Occipital lobe (tissue), 2 donors: Measurements from ENCODE around the gene DENND6B. TPM values are rescaled to one million over a fixed set of nuclear protein-coding genes. Genes with fewer than 3 reads are reported as not detected.
"Not testable (repeated sequence)": the region's sequence is repeated elsewhere in the genome, so short reads cannot be mapped to it uniquely, and the experiment has no call there.

ENCODE experiments used
- DNase-seq: peaks from one replicate; lab custom pipeline; 2025; lab: John Stamatoyannopoulos, UW
- total RNA-seq: library from RNA; depleted of rRNA; stranded (reverse); fragments of >200 nt; gene quantifications from one replicate; pipeline ENCODE4 v1.2.3, GENCODE V29; 2014

DENND6B gene
- total RNA-seq, 1 donor from 2014 or later = 16.5 TPM

GRCh38 chr22:50286701-50287318 is 40.0 kb downstream of the DENND6B start:
- no peak for DNase-seq

- no peak for DNase-seq
Observed at GRCh38 chr22:50286275-50286674, 40.5 kb downstream of the DENND6B start.

- DNase-seq = no peak
Observed at GRCh38 chr22:50285568-50286229, 41.1 kb downstream of the DENND6B start.

- DNase-seq = no peak
Observed at GRCh38 chr22:50284479-50284878, 42.3 kb downstream of the DENND6B start.

GRCh38 chr22:50283821-50284220 is 43.0 kb downstream of the DENND6B start:
- no peak for DNase-seq

DNA sequence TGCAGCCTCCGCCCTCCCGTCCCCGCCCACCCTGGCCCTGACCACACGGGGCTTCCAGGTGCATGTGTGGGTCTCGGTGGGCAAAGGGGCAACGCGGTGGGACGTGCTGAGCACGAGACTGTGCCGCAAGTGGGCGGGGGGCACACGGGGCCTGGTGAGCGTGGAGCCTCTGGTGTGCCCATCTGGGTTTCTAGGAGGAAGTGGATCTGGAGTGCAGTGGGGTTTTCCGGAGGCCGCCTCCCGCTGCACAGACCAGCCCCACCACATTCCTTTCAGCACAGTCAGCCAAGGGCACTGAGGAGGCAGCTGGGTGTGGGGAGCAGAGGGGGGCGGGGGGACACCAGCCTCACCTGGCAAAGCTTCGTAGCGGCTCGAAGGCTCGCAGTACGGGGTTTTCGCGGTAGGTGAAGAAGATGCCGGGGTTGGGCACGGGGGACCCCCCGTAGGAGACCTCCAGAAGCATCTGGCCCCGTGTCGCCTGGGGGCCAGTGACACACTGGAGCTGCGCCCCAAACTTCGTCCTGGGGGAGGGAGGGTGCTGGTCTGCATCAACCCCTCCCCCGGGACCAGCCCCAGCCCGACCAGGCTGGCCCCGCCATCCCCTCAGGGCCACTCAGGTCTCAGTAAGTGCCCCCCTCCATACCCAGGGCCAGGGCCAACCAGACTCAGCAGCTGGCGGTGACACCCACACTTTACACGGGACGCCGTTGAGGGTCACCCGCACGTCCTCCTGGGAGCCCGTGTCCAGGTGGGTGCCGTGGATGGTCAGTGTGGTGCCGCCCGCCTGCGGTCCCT is 44.3 kb downstream of the DENND6B start:
- no peak for DNase-seq

- no peak for DNase-seq
Observed at GRCh38 chr22:50281957-50282356, 44.9 kb downstream of the DENND6B start.

DNA sequence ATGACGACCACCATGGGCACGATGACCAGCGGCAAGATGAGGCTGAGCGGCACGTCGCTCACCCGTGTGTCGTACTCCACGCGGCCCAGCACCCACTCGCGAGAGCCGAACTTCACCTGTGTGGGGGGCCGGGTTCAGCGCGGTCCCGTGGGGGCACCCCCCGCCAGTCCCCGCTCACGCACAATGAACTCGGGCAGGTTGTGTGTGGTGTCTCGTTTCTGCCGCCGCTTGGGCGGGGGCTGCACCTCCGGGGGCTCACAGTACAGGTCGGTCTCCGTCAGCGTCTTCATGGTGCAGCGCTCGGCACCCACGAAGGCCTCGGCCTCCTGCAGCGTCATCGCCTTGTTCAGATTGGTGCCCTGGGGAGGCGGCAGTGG is 45.4 kb downstream of the DENND6B start:
- no peak for DNase-seq

DNA sequence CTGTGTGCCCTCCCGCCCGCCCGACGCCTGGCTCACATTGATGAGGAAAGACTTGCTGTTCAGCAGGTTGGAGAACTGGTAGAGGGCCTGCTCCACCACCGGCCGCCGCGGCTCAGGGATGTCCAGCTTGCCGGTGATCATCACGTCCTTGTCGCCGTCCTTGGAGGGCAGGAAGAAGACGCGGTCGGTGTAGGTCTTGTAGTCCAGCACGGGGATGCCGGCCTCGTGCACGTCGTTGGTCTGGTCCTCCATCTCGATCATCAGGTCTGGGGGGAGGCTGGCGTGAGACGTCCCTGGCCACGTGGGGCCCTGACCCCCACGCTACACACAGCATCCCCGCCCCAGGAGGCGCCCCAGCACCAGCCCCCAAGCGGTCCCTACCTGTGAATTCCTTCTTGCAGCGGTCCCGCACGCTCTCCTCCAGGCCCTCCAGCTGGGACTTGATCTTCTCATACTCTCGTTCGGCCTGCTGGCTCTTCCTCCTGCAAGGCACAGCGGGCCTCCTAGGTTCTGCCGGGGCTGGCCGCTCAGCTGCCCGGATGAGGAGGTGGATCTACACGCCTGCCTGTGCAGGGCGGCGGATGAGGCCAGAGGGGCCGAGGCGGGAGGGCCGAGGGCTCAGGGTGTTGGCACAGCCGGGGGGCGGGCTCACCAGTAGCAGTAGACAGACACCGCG is 46.0 kb downstream of the DENND6B start:
- DNase-seq = no peak

- no peak for DNase-seq
Observed at GRCh38 chr22:50280022-50280707, 46.6 kb downstream of the DENND6B start.

DNA sequence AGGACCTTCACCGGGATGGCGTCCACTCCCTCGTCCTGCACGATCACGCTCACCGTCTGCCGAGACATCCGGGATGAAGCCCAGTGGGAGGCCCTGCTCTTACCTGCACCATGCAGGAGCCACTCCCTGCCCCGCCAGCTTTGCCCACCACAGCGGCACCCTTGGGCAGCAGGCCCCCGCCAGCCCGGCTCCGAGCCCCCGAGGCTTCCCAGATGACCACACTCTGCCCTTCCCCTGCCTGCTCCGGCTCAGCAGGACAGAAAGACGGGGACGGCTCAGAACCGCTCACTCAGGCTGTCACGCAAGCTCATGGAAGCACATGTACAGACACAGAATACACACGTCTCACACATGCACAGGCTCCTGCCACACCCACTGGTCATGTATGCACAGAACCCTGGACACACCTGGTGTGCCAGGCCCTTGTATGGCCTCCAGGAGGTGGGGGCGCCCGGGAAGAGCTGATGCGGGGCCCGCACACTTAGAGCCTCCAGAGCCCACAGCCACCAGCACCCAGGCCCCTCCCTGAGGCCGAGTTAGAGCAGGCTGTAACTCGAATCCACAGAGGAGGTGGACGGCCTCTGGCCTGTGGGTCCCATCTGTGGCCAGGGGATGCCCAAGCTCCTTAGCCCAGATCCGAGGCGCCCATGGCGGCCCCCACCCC is 47.7 kb downstream of the DENND6B start:
- DNase-seq = no peak

DNA sequence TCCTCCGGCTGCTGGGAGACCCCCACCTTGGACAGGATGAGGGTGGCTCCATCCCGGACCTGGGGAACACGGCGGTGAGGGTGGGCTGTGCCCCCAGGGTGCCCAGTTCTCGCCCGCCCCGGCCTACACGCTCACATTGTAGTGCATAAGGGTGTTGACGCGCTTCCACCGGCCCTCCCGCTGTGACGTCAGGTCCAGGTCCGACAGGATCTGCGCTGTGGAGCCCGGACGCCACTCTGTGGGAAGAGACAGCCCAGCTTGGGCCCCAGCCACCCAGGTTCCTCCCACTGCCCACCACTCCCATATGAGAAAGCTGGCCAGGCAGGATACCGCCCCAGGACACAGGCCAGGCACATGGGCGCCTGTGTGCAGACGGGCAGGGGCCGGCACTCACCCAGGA is 48.4 kb downstream of the DENND6B start:
- no peak for DNase-seq

GRCh38 chr22:50277761-50278160 is 49.1 kb downstream of the DENND6B start:
- DNase-seq = no peak

DNA sequence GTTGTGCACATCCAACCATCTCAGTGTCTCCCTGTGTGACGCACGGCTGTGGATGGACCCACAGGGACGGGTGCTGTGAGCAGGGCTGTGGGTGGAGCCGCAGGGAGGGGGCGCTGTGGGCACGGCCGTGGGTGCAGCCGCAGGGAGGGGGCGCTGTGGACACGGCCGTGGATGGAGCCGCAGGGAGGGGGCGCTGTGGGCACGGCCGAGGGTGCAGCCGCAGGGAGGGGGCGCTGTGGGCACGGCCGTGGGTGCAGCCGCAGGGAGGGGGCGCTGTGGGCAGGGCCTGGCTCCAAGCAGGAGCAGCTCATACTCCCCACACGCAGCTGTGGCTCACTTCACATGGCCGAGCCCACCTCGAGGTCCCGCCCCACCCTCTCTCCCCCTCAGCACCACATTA is 50.7 kb downstream of the DENND6B start:
- peak; percentile 85 for DNase-seq

- no peak for DNase-seq
Observed at GRCh38 chr22:50275181-50276055, 51.4 kb downstream of the DENND6B start.

DNA sequence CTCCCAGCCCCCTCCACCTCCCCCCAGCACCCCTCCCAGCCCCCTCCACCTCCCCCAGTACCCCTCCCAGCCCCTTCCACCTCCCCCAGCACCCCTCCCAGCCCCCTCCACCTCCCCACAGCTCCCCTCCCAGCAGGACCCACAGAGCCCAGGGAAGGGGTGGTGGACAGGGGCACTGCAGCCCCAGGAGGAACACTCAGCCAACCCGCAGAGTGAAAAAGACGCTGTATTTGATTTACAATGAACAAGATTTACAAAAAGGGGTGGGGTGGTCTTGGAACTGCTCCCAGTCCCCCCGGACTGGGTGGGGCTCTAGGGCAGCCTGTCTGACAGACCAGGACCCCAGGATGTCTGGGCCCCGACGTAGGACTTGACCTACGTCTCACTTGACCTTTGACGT is 52.0 kb downstream of the DENND6B start:
- no peak for DNase-seq

DNA sequence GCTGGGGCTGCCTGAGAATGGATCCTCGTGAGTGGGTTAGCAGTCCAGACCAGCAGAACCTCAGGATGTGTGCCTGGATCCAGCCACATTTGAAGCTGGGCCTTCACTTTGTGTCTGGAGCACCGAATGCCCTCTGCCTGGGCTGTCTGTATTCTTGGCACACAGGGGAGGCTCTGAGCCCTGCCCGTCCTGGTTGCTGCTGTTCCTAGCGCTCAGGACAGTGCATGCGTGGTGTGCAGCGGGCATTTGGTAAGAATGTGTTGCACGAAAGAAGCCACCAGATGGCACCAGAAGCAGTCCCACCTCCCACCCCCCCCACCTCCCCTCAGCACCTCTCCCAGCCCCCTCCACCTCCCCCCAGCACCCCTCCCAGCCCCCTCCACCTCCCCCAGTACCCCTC is 52.5 kb downstream of the DENND6B start:
- DNase-seq = peak; percentile 31

DNA sequence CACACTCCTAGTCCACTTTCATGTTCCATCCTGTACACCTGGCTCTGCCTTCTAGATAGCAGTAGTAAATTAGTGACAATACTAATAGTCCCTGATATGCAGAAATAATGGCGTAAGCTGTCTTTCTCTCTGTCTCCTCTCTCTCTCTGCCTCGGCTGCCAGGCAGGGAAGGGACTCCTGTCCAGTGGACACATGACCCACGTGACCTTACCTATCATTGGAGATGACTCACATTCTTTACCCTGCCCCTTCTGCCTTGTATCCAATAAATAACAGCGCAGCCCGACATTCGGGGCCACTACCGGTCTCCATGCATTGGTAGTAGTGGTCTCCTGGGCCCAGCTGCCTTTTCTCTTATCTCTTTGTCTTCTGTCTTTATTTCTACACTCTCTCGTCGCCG is 53.0 kb downstream of the DENND6B start:
- not testable (repeated sequence) for DNase-seq

- DNase-seq = not testable (repeated sequence)
Observed at GRCh38 chr22:50273352-50273751, 53.5 kb downstream of the DENND6B start.
